Stimulated activated CD4-positive, alpha-beta T cell treated with anti-CD3 and anti-CD28 coated beads, Interleukin-12 subunit alpha, Interleukin-12 subunit beta, amount 100 ng/mL, for 48 hours (primary cell): ENCODE measurements around the gene ENTPD8.
"Not testable (repeated sequence)": the region's sequence is repeated elsewhere in the genome, so short reads cannot be mapped to it uniquely, and the experiment has no call there.

Source experiments
- DNase-seq, 3 donors: peaks; one replicate each; pipeline ENCODE4 v3.0.0-alpha.2; 2020; ENCODE audit warnings: low read depth in 2 of 3, low spot score in 1 of 3

ENTPD8 gene

GRCh38 chr9:137458194-137459151 lies 17.3 kb upstream of the ENTPD8 start:
- DNase-seq: no peak

GRCh38 chr9:137457406-137458193 lies 16.4 kb upstream of the ENTPD8 start:
- no peak for DNase-seq

GRCh38 chr9:137456864-137457405 lies 15.8 kb upstream of the ENTPD8 start:
- DNase-seq: no peak

- no peak for DNase-seq
Observed at GRCh38 chr9:137456061-137456863, 15.1 kb upstream of the ENTPD8 start.

DNA sequence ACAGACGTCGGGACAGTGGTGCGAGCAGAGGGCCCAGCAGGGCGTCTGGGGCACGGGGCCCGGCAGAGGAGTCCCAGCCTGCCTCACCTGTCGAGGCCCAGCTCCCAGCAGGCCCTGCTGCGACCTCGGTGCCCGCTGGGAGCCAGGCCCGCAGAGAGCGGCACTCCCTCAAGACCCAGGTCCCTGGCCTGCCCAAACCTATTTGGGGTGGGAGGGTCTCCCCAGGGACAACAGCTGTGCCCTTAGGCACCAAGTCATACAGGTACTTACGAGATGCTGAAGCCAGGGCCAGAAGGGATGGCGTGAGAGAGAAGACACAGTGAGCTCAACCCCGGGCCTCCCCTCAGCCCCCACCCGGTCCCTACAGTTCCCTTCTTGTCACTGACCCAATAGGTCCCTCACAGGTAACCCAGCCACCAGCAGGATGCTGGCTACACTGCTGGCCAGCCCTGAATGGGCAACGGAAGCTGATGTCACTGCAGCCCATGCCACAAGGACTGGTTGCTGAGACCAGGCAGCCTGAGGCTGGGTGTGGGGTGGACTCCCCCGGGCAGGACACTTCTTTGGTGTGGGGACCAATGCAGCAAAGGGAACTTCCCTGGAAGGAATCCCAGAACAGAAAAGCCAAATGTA lies 14.3 kb upstream of the ENTPD8 start:
- no peak for DNase-seq

DNA sequence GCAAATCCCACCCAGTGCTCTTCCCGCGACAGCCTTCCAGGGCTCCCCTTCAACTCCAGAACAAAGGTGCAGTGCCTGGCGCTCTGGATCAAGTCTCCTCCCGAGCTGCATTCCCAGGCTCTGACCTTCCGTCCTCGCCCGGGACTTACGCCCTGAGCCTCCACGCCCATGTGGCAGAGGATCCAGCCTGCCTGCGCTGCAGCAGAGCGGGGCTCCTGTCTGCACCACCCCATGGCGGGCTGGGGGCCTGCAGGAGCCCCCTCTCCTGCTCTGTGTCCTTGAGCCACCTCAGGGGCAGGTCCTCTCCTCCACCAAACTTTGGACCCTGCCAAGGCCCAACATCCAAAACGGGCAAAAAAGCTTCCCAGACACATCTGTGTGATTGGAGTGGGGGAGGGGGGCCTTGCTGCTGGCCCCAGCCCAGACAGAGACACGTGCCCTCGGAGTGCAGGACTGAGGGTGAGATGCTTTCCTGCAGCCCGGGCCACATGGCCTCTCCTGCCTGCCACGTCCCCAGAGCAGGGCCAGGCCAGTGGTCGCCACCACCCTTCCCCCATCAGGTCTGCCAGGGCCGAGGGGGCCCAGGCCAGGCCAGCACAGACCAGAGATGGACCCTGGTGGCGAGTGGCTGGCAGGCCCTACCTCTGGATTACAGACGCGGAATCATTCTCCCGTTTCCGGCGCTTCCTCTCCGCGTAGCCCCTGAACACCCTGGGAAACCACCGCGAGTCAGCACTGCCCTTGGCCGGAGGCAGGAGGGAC lies 13.6 kb upstream of the ENTPD8 start:
- DNase-seq: no peak

DNA sequence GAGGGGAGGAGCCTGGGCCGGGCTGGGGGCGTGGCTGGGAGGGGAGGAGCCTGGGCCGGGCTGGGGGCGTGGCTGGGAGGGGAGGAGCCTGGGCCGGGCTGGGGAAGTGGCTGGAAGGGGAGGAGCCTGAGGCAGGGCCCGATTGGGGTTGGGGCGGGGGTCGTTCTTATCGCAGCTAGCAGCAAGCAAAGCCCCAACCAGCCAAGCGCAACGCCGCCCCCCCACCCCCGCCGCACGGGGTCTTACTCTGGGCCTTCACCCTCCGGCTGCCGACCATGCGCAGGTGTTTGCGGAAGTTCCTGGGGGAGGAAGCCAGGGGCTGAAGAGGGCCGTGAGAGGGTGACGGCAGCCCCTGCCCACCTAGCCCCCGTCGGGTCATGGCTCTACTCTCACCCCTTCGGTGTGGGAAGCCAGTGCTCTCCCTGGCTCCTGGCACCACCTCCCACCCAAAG lies 13.0 kb upstream of the ENTPD8 start:
- DNase-seq: peak; percentile 28 to 41 (median 33)

DNA sequence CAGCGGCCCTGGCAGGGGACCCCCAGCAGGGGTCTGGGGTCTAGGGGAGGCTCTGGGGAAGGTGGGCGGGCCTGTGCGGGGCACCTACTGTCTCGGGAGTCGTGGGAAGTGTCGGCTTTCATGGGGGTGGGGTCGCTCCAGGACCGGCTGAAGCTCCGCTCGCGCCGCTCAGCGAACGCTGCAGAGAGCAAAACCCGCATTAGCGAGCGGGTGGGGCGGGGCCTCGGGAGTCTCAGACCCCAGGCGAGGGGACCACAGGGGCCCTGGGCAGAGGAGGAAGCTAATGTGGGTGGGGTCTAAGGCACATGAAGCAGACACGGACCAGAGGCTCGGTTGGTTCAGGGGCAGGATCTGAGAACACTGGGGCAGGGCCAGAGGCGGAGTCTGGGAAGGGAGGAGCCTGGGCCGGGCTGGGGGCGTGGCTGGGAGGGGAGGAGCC lies 12.5 kb upstream of the ENTPD8 start:
- peak; percentile 45 to 63 (median 56) for DNase-seq

GRCh38 chr9:137452761-137453642 lies 11.8 kb upstream of the ENTPD8 start:
- DNase-seq: no peak

- no peak for DNase-seq
Observed at GRCh38 chr9:137452006-137452760, 11.0 kb upstream of the ENTPD8 start.

DNA sequence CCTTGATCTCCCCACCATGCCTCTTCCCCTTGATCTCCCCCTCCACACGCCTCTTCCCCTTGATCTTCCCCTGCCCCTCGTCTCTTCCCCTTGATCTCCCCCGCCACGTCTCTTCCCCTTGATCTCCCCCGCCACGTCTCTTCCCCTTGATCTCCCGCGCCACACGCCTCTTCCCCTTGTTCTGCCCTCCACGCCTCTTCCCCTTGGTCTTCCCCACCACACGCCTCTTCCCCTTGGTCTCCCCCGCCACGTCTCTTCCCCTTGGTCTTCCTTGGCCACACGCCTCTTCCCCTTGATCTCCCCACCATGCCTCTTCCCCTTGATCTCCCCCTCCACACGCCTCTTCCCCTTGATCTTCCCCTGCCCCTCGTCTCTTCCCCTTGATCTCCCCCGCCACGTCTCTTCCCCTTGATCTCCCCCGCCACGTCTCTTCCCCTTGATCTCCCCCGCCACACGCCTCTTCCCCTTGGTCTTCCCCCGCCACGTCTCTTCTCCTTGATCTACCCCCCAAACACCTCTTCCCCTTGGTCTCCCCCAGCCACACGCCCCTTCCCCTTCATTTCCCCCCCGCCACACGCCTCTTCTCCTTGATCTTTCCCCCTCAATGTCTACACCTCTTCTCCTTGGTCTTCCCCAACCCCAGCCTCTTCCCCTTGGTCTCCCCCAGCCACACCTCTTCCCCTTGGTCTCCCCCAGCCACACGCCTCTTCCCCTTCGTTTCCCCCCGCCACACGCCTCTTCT lies 10.3 kb upstream of the ENTPD8 start:
- DNase-seq: not testable (repeated sequence)

GRCh38 chr9:137450539-137451222 lies 9.5 kb upstream of the ENTPD8 start:
- not testable (repeated sequence) for DNase-seq

GRCh38 chr9:137449931-137450538 lies 8.9 kb upstream of the ENTPD8 start:
- DNase-seq: no peak

- no peak for DNase-seq
Observed at GRCh38 chr9:137449081-137449844, 8.1 kb upstream of the ENTPD8 start.

DNA sequence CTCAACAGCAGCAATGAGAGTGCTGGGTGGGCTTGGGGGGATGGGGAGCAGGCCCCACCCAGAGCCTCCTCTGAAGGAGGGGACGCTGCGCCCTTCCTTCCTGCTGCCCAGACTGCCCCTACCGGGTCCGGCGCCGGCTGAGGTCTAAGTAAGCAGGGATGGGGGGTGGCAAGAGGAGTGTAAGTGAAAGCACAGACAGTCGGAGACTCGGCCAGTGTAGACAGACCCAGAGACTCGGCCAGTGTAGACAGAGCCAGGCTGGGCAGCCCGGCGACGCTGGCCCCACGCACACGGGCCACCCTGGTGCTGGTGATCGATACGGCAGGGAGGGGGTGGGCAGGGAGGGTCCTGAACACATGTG lies 7.4 kb upstream of the ENTPD8 start:
- DNase-seq: no peak
